ENCODE measurements around the gene SLC14A1. TPM values are rescaled to one million over a fixed set of nuclear protein-coding genes. Genes with fewer than 3 reads are reported as not detected.

The SLC14A1 gene
- total and polyA plus RNA-seq, 2 of the 8 experiments (the other 6 are each of a cell fraction or from before 2014, with no cell fraction given), result 0.18 TPM; not detected in 1

DNA sequence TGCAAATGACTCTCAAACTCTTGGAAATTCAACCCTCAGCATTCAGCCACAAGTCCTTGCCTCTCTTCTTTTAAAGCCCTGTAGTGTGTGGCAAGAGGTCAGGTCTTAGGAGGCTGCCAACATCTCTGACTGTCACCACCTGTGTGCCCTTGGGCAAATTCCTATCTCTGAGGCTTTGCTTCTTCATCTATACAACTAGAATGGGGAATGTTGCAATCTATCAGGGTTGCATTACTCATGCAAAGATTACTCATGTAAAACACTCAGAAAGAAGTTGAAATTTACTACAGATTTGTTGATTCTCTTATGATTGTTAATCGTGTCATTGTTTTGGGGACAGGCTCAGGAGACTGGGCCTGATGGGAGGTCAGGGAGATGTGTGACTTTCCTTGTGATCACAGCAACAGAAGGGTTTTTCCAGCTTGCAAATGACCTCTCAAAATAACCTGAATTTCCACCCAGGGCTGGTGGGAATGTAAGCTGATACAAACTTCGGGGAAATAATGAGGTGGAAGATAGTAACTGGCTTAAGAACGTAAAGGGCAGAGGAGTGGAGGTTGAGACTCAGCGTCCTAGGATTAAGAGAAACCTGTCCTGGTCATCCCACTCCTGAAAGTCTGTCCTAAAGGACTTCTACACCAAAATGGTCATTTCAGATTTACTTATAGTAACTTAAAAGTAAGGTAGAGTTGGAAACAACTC, 69.4 kb downstream of the SLC14A1 start:
- no peak overlapping the region for H2AFZ ChIP-seq (ENCODE audit: low read length)
- no peaks in the 10 kb centered on the region for H3K23me2 ChIP-seq (ENCODE audit: low read depth, low read length)
- H2BK20ac ChIP-seq (ENCODE audit: low read length), result no peak overlapping the region
- no peak overlapping the region for H3K4ac ChIP-seq (replicated peaks; ENCODE audit: insufficient read length, low read depth, low read length)
- peaks cover 0 to 6% (median 0%) of the 10 kb centered on the region in 4 experiments; a peak in 1 of 7 replicates for H3K4me1 ChIP-seq (replicated peaks in 1 of 4; ENCODE audit: control insufficient read depth in 3 of 4, insufficient read depth in 4 of 4, low read length in 3 of 4)
- no peak overlapping the region for H3K56ac ChIP-seq (replicated peaks; ENCODE audit: insufficient read length, low read depth, low read length)
- no peaks in the 10 kb centered on the region for H3K79me2 ChIP-seq (ENCODE audit: control insufficient read depth in 1 of 2, insufficient read depth in 2 of 2, low read length in 2 of 2)
- no peaks in the 10 kb centered on the region for H3K36me3 ChIP-seq (ENCODE audit: control insufficient read depth in 2 of 4, insufficient read depth in 4 of 4, low read length in 3 of 4)
- H3K4me3 ChIP-seq (ENCODE audit: extremely low read depth in 1 of 4, insufficient read depth in 2 of 4, low read depth in 3 of 4, low read length in 4 of 4), result no peak overlapping the region
- H3K27ac ChIP-seq (ENCODE audit: low read depth, low read length), result no peak overlapping the region
- no peaks in the 10 kb centered on the region for H3K9me3 ChIP-seq (ENCODE audit: insufficient read depth in 2 of 2, low read depth in 1 of 2, low read length in 1 of 2)
- H3K4me2 ChIP-seq (ENCODE audit: insufficient read depth in 1 of 2, low read depth in 2 of 2, low read length in 2 of 2), result no peak overlapping the region
- H2BK120ac ChIP-seq (replicated peaks; ENCODE audit: low read depth, low read length), result no peak overlapping the region
- DNase-seq (ENCODE audit: low read depth in 1 of 2, low spot score in 2 of 2) (no peak), FAIRE-seq (no peak)
- 64% methylated on average over 4 of the region's 4 CpGs; no CpG with 5 or more reads in 1 of the 2 experiments for WGBS, 2 experiments (ENCODE audit: extremely low coverage in 1 of 2, insufficient coverage in 1 of 2, insufficient read length in 1 of 2, insufficient replicate concordance in 2 of 2, low coverage in 1 of 2, low lambda C conversion rate in 2 of 2, missing lambda C conversion rate in 1 of 2)
- no peak overlapping the region for H3K9ac ChIP-seq (replicated peaks in 1 of 4; ENCODE audit: extremely low read depth in 1 of 4, low read depth in 3 of 4, low read length in 3 of 4)
- H4K5ac ChIP-seq (ENCODE audit: insufficient read length, low read depth, low read length), result no peak overlapping the region
- no peak overlapping the region for H3K18ac ChIP-seq (ENCODE audit: extremely low read depth, low read length)
- no peak overlapping the region for H2BK5ac ChIP-seq (ENCODE audit: low read depth, low read length)
- POLR2A ChIA-PET (ENCODE audit: partially characterized antibody), result no interaction called here
- H3K14ac ChIP-seq (ENCODE audit: insufficient read length), result no peak overlapping the region
- no peak overlapping the region for H2BK12ac ChIP-seq (ENCODE audit: low read depth, low read length)
- no peaks in the 10 kb centered on the region for H3K27me3 ChIP-seq (replicated peaks in 1 of 4; ENCODE audit: control insufficient read depth in 3 of 4, extremely low read depth in 1 of 4, insufficient read depth in 3 of 4, low read length in 3 of 4)
- H3K23ac ChIP-seq (ENCODE audit: insufficient read length), result no peak overlapping the region
- no peak overlapping the region for H2AK5ac ChIP-seq (ENCODE audit: low read depth, low read length)
- H4K20me1 ChIP-seq (replicated peaks in 1 of 2; ENCODE audit: control insufficient read depth in 1 of 2, insufficient read depth in 2 of 2, low read length in 2 of 2), result no peaks in the 10 kb centered on the region
- no peaks in the 10 kb centered on the region for H3K79me1 ChIP-seq (ENCODE audit: low read depth, low read length)
- CTCF ChIA-PET (ENCODE audit: partially characterized antibody), result no interaction called here
- H4K91ac ChIP-seq (replicated peaks; ENCODE audit: insufficient read length, low read length), result no peak overlapping the region
- H2BK15ac ChIP-seq (ENCODE audit: low read length), result no peak overlapping the region
- no peak overlapping the region for H4K8ac ChIP-seq (ENCODE audit: extremely low read depth, insufficient read depth, low read length)
- TF ChIP-seq RBBP5 (IDR thresholded peaks at IDR 0.05; ENCODE audit: borderline replicate concordance, low read depth, low read length) (no peak), FOSL1 (IDR thresholded peaks at IDR 0.05; ENCODE audit: insufficient read depth, low read depth, low read length) (no peak), RFX5 (IDR thresholded peaks at IDR 0.05; ENCODE audit: borderline replicate concordance, low read depth, low read length) (no peak), HDAC6 (IDR thresholded peaks at IDR 0.05; ENCODE audit: low read depth, low read length) (no peak), BACH1 (IDR thresholded peaks at IDR 0.05; ENCODE audit: low read length) (no peak), HDAC2 (IDR thresholded peaks at IDR 0.05; ENCODE audit: borderline replicate concordance in 1 of 2, low read depth in 2 of 2, low read length in 2 of 2) (no peak), RXRA (IDR thresholded peaks at IDR 0.05; ENCODE audit: insufficient read depth, low read depth, low read length) (no peak), NANOG (IDR thresholded peaks at IDR 0.05; ENCODE audit: insufficient read depth, low read depth, low read length, poor library complexity, severe bottlenecking) (no peak), GABPA (IDR thresholded peaks at IDR 0.05; ENCODE audit: borderline replicate concordance, insufficient read depth, low read length) (no peak), EGR1 (IDR thresholded peaks at IDR 0.05; ENCODE audit: borderline replicate concordance, low read depth, low read length) (no peak)
- TF ChIP-seq, protein P1, sequence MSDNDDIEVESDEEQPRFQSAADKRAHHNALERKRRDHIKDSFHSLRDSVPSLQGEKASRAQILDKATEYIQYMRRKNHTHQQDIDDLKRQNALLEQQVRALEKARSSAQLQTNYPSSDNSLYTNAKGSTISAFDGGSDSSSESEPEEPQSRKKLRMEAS (IDR thresholded peaks at IDR 0.05), result no peak
